IPS DF 6.9 (cell line): Measurements from ENCODE around the gene CNTN4.

Source experiments
- DNase-seq: peaks from one replicate; pipeline ENCODE4 v3.0.0-alpha.2; 2013; ENCODE audit warnings: low read depth, low spot score
- H3K27ac ChIP-seq: one replicate; pipeline ENCODE4 v1.5.1; 2013; ENCODE audit warnings: low read length, control low read depth
- H3K27me3 ChIP-seq: 2 replicates; pipeline ENCODE4 v1.6.1; 2013; ENCODE audit warnings: mild to moderate bottlenecking, low read length; ENCODE audit not compliant: control insufficient read depth, insufficient read depth
- H3K36me3 ChIP-seq: 2 replicates; pipeline ENCODE4 v1.6.1; 2013; ENCODE audit warnings: low read length; ENCODE audit not compliant: control insufficient read depth, insufficient read depth
- H3K4me1 ChIP-seq: 2 replicates; pipeline ENCODE4 v1.6.1; 2013; ENCODE audit warnings: low read length; ENCODE audit not compliant: control insufficient read depth, insufficient read depth
- H3K4me3 ChIP-seq: 2 replicates; pipeline ENCODE4 v1.5.1; 2013; ENCODE audit warnings: mild to moderate bottlenecking, low read length
- H3K9me3 ChIP-seq: 2 replicates; pipeline ENCODE4 v1.6.1; 2013; ENCODE audit warnings: low read length, inconsistent platforms; ENCODE audit not compliant: control insufficient read depth, insufficient read depth
- WGBS: extraction: QIAGEN DNeasy Blood & Tissue Kit; methylation state at CpG from one replicate; pipeline ENCODE4 v1.1.7; 2013; ENCODE audit warnings: mixed read lengths, missing lambda C conversion rate; ENCODE audit not compliant: insufficient read length, insufficient coverage; 5-methylcytosine and 5-hydroxymethylcytosine counted together

The CNTN4 gene

DNA sequence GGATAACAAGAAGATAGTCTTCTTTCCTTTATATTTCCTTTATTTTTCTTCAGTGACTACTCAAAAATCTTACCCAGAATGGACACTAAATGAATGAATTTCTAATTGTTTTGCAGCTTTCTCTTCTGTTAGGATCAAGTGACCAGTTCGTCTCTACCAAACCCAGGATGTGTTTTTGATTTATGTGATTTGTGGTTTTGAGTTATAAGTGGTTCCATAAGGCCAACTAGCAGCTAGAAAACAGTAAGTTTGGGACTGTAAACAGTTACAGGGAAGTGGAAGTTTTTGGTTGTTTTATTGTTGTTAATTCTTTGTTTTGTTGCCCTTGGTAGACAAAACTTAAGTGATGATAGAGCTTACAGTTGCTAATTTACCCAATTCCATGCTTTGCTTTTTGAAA, 555.0 kb downstream of the CNTN4 start:
- Histone ChIP-seq H3K4me3 (no peak overlapping the region), H3K27me3 (no peaks in the 10 kb centered on the region), H3K36me3 (no peaks in the 10 kb centered on the region), H3K27ac (no peak overlapping the region), H3K4me1 (peaks cover 3% of the 10 kb centered on the region; the same call in 1 of the 2 replicates), H3K9me3 (no peaks in the 10 kb centered on the region)
- DNase-seq, result no peak
- WGBS, result no CpG with 5 or more reads among the region's 1 CpG

DNA sequence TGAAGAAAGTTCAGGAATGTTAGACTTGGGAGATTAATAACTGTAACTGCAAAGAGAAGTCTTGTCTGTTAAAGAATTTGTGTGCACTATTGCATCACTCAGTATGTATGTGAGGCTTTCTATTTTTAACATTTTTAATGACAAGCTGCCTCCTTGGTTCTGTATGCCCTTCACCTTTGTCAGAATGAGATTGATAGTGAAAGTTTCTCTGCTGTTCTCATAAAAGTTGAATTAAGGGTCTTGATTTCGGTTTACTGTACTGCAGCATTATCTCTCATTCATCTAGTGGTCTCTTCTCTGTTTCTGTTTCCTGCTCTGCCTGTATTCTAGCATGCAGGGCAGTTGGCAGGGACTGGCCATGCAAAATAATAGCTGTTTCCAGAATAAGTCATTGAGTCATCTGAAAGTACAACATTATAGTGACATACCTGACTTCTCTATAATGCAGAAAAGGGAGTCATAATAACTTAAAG, 556.6 kb downstream of the CNTN4 start:
- DNase-seq, result no peak
- no peaks in the 10 kb centered on the region for H3K36me3 ChIP-seq
- H3K4me1 ChIP-seq, result peaks cover 3% of the 10 kb centered on the region; the same call in 1 of the 2 replicates
- no peaks in the 10 kb centered on the region for H3K27me3 ChIP-seq
- no peak overlapping the region for H3K27ac ChIP-seq
- H3K9me3 ChIP-seq, result no peaks in the 10 kb centered on the region
- H3K4me3 ChIP-seq, result no peak overlapping the region
- no CpG with 5 or more reads among the region's 1 CpG for WGBS

DNA sequence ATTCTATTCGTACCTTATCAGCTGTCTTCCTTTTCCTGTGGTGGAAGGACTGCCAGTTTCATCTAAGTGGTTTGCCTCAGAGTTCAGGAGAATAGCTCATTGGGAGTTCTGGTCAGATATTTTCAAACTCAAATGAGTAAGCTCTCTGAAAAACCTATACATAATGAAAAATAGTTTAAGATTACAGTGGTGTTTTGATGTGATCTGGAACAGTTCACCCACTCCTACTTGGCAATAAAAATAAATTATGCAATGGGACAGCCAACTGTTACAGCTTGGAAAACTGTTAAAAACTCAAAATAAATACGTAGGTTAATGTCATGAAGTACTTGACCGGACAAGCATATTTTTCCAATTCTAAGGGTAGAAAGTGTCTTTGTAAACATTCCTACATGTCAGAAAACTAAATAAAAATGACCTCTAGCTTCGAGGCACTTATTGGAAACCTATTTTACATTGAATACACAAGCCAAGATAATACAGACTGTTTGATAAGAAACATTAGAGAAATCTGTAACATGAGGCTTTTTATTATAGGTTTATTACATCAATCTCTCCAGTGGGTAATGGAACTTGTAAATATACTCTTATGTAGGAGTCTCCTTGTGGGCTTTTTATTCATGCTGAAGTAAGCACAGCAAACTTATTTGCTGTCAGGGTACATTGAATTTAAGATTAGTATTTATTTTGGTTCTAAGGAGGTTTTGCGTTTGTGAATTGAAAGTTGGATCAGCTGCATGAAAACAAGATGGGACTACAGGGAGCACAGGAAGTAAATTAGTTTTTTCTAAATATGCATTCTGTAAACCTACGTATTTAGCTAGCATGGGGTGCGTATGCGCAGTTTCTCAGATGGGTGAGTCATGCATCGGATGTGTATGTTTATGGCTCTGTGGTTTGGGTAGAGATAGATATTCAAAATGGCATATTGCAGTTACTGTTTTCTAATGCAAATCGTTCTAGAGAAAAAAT, 558.4 kb downstream of the CNTN4 start:
- no peaks in the 10 kb centered on the region for H3K27me3 ChIP-seq
- no peak overlapping the region for H3K27ac ChIP-seq
- 100% methylated on average over 1 of the region's 10 CpGs for WGBS
- no peaks in the 10 kb centered on the region for H3K9me3 ChIP-seq
- H3K4me3 ChIP-seq, result no peak overlapping the region
- H3K36me3 ChIP-seq, result no peaks in the 10 kb centered on the region
- peaks cover 3% of the 10 kb centered on the region; the same call in 1 of the 2 replicates for H3K4me1 ChIP-seq
- DNase-seq, result no peak

DNA sequence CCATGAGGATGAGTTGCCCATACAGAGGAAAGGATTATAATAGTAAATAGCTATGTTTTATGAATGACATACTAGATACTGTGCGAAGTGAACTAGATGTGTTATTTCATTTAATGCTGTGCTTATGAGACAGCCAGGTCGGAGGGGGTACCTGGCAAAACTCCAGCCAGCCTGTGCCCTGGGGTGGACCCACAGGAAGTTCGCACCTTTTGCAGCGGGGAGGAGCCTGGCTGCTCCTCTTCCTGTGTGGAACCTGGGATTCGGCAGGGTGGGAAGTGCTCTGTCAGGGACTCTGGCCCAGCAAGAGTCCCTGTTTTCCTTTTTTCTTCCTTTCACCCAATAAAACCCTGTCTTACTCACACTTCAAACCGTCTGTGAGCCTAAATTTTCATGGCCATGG, 559.3 kb downstream of the CNTN4 start:
- H3K4me3 ChIP-seq, result no peak overlapping the region
- no CpG with 5 or more reads among the region's 6 CpGs for WGBS
- peaks cover 3% of the 10 kb centered on the region; the same call in 1 of the 2 replicates for H3K4me1 ChIP-seq
- no peak overlapping the region for H3K27ac ChIP-seq
- no peaks in the 10 kb centered on the region for H3K36me3 ChIP-seq
- H3K27me3 ChIP-seq, result no peaks in the 10 kb centered on the region
- no peak for DNase-seq
- H3K9me3 ChIP-seq, result no peaks in the 10 kb centered on the region

DNA sequence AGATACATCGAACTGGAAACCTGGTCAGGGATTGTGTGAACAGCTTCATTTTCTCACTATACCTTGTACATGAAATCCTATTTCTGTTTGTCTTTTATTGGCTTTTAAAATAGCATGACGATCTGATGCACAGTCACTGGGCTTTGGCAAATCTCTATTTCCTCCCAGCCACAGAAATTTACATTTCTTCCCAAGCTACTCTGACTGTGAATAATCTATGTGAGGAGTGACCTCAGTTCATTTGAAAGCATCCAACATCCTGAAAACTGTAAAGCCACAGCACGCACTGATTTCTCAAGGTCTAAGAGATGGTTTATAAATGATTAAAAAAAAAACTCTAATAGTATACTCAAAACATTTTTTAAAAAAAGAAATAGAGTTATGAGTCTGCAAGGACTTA, 561.2 kb downstream of the CNTN4 start:
- no CpG with 5 or more reads among the region's 3 CpGs for WGBS
- Histone ChIP-seq H3K27ac (no peak overlapping the region), H3K27me3 (no peaks in the 10 kb centered on the region), H3K36me3 (no peaks in the 10 kb centered on the region), H3K4me3 (no peak overlapping the region), H3K4me1 (peaks cover 2% of the 10 kb centered on the region; the same call in 1 of the 2 replicates), H3K9me3 (no peaks in the 10 kb centered on the region)
- no peak for DNase-seq

DNA sequence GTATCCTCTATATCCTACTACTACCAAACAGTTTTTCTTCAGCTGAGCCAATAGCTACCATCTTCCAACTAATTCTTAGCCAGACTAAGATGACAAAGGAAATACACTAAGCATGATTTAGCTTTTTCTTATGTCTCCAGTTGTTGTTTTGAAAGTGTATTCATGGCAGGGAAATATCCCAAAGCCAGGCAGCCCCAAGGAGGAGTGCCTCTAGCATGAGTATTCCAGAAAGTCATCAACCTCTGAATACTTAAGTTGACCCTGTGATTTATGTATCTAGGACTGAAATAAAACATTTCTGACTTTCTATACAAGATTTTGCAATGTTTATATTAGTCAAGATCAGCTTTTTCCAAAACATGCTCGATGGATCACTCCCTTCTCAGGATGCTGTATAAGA, 562.4 kb downstream of the CNTN4 start:
- H3K9me3 ChIP-seq, result no peaks in the 10 kb centered on the region
- H3K36me3 ChIP-seq, result no peaks in the 10 kb centered on the region
- no peak for DNase-seq
- WGBS, result no CpG with 5 or more reads among the region's 1 CpG
- H3K4me3 ChIP-seq, result no peak overlapping the region
- H3K4me1 ChIP-seq, result peaks cover 2% of the 10 kb centered on the region; the same call in 1 of the 2 replicates
- H3K27ac ChIP-seq, result no peak overlapping the region
- no peaks in the 10 kb centered on the region for H3K27me3 ChIP-seq

DNA sequence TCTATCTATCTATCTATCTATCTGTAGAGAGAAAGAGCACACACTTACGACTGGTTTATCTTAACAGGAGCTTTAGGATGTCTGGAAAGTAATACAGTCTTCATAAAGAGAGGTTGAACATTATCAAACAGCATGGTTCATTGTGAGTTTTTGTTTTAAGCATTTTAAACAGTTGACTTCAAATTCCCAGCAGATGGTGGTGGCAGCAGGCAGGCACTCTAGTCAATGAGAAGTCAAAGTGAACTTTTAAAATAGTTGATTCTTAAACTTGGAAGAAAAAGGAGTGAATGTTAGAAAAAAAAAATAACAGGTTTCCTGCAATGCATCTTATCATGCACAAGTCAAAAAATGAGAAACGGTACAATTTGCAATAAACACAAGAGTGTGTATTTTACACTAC, 578.8 kb downstream of the CNTN4 start:
- WGBS, result no CpG with 5 or more reads among the region's 2 CpGs

DNA sequence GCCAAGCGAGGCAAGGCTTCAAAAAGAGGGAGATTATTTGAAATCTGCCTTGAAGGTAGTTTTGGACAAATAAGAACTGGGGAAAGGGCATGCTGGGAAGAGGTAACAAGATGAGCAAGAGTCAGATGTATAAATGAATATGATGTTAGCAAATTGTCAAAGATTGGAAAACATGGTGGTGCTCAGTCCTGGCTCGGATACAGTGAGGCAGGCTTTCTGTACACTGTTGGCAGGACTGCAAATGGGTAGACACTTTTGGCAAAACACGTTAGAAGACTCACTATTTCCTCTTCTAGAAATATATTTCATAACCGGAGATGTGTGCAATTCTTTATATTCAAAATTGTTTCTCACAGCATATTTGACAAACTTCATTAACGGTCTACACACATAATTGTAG, 581.6 kb downstream of the CNTN4 start:
- Histone ChIP-seq H3K9me3 (no peaks in the 10 kb centered on the region), H3K36me3 (no peaks in the 10 kb centered on the region), H3K27me3 (no peaks in the 10 kb centered on the region), H3K4me3 (no peak overlapping the region), H3K27ac (no peak overlapping the region), H3K4me1 (peaks cover 1% of the 10 kb centered on the region; the same call in 1 of the 2 replicates)
- WGBS, result no CpG with 5 or more reads among the region's 5 CpGs
- DNase-seq, result no peak

More for the DNA sequence above, 578.8 kb downstream of the CNTN4 start:
- H3K4me1 ChIP-seq, result no peaks in the 10 kb centered on the region
- no peak overlapping the region for H3K4me3 ChIP-seq
- no peaks in the 10 kb centered on the region for H3K27me3 ChIP-seq
- DNase-seq, result no peak
- H3K36me3 ChIP-seq, result no peaks in the 10 kb centered on the region
- H3K27ac ChIP-seq, result no peak overlapping the region
- H3K9me3 ChIP-seq, result no peaks in the 10 kb centered on the region

DNA sequence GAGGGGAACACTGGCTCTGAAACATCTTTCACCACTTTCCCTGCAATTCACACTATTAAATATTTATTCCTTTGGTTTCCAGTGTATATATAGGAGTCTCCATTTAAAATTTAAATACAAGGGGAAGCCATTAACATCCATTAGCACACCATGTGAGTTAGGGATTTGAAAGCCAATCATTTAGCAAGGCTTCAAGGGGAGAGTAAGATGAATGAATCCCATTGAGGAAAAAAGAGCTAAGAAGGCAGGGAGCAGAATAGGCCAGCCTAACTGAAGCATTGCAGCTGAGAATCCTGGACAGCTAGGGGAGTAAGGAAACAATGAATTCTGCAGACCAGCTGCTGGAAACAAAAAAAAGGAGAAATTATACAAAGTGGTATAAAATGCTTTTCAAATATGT, 585.4 kb downstream of the CNTN4 start:
- no peak overlapping the region for H3K27ac ChIP-seq
- no peaks in the 10 kb centered on the region for H3K36me3 ChIP-seq
- H3K9me3 ChIP-seq, result no peaks in the 10 kb centered on the region
- peaks cover 3% of the 10 kb centered on the region; the same call in 1 of the 2 replicates for H3K4me1 ChIP-seq
- H3K27me3 ChIP-seq, result no peaks in the 10 kb centered on the region
- no peak for DNase-seq
- no peak overlapping the region for H3K4me3 ChIP-seq

DNA sequence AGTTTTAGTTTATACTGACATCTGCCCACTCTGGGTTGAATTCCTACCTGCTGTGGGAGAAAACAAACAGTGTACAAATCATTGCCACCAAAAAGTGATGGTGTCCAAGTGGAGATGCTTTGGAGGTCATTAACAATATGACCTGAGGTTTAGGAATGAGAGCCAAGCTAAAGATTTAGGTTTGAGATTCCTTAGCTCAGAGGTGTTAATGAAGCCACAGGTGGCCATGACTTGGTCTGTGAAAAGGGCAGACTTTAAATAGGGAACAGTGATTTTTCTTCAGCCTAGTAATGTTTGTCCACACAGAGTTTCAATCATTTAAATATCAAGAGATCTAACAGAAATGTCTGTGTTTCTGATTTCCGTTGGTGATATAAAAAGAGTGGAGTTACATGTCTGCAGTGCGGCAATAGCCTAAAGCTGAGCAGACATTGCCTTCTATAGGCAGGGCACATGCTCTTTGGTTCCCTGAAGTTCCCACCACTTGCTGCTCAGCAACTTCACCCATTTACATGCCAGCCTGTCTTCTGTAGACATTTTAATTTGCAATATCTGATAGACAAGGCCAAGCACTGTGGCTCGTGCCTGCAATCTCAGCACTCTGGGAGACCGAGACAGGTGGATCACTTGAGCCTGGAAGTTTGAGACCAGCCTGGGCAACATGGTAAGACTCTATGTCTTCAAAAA, 588.3 kb downstream of the CNTN4 start:
- no peaks in the 10 kb centered on the region for H3K9me3 ChIP-seq
- H3K4me1 ChIP-seq, result peaks cover 3% of the 10 kb centered on the region; the same call in 1 of the 2 replicates
- no CpG with 5 or more reads among the region's 4 CpGs for WGBS
- no peaks in the 10 kb centered on the region for H3K27me3 ChIP-seq
- H3K27ac ChIP-seq, result no peak overlapping the region
- no peak for DNase-seq
- no peaks in the 10 kb centered on the region for H3K36me3 ChIP-seq
- H3K4me3 ChIP-seq, result no peak overlapping the region
